Measurements from ENCODE around the gene ZNF577. TPM values are rescaled to one million over a fixed set of nuclear protein-coding genes. Genes with fewer than 3 reads are reported as not detected.
A peak's percentile ranks its signal among the peaks of the same experiment; 100 is the strongest.

Gene ZNF577
- total and polyA plus RNA-seq, 2 of the 13 experiments (the other 11 are each of a cell fraction or from before 2014, with no cell fraction given): 5.7 to 7.6 TPM

GRCh38 chr19:51904331-51905165, 16.8 kb upstream of the ZNF577 start, which contains the start of gene ZNF649 (continued):
- no peak for TF ChIP-seq ZNF781 (CRISPR knock-in tag; IDR thresholded peaks at IDR 0.05; ENCODE audit: borderline replicate concordance, not compliant biosample characterization)
- TF ChIP-seq ZBED4 (CRISPR knock-in tag; IDR thresholded peaks at IDR 0.05; ENCODE audit: borderline replicate concordance): no peak
- TF ChIP-seq ZNF17 (CRISPR knock-in tag; IDR thresholded peaks at IDR 0.05): no peak
- TF ChIP-seq ATF6 (CRISPR knock-in tag; conservative IDR thresholded peaks at IDR 0.05): no peak
- no peak for TF ChIP-seq BRF2 (CRISPR knock-in tag; IDR thresholded peaks at IDR 0.05)
- TF ChIP-seq ZBTB40 (IDR thresholded peaks at IDR 0.05): no peak
- TF ChIP-seq ZBTB40 (CRISPR knock-in tag; IDR thresholded peaks at IDR 0.05): no peak; the same call in 1 of the 2 replicates
- TF ChIP-seq RBFOX2 (IDR thresholded peaks at IDR 0.05; ENCODE audit: low read depth, low read length): peak; percentile 63
- TF ChIP-seq ZNF891 (CRISPR knock-in tag; IDR thresholded peaks at IDR 0.05): 0 out of 2 replicates have a peak, but pooled peaks have one; percentile 56
